ENCODE data around the gene AMOTL1. TPM values are rescaled to one million over a fixed set of nuclear protein-coding genes. Genes with fewer than 3 reads are reported as not detected.
A peak's percentile ranks its signal among the peaks of the same experiment; 100 is the strongest.

The AMOTL1 gene
- polyA plus RNA-seq, 1 donor from 2014 or later: 10.7 TPM

DNA sequence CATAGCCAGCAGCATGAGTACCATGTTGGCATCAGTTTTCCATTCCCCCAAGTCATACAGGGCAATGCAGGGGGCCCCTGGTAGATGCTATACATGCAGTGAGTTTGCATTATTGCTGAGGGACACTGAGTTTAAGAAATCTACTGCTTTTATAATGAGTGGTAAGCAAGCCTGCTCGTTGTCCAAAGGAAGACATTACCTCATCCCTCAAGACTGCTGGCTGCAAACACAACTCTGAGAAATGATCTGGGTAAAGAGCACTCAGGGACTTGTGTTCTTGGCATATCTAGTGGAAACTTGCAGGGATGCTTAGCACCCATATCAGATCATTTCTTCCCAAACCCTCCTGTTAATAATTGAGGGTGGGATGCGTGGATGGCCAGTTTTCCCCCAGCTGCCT lies 127.3 kb downstream of the AMOTL1 start:
- Histone ChIP-seq H3K36me3 (ENCODE audit: insufficient read depth, low read length) (no peaks in the 10 kb centered on the region), H3K27ac (ENCODE audit: low read length) (no peak overlapping the region), H2AFZ (ENCODE audit: low read depth, low read length) (no peak overlapping the region), H4K20me1 (ENCODE audit: insufficient read depth) (no peaks in the 10 kb centered on the region), H3K9me3 (ENCODE audit: low read length) (no peaks in the 10 kb centered on the region), H3F3A (ENCODE audit: insufficient read depth, low read length, poor library complexity, severe bottlenecking) (no peaks in the 10 kb centered on the region), H3K4me3 (ENCODE audit: low read length) (no peak overlapping the region), H3K27me3 (ENCODE audit: insufficient read depth, low read depth, low read length) (no peaks in the 10 kb centered on the region), H3K9ac (ENCODE audit: low read length) (no peak overlapping the region), H3K4me2 (ENCODE audit: low read length) (no peak overlapping the region), H3K79me2 (replicated peaks; ENCODE audit: insufficient read depth, low read length) (no peaks in the 10 kb centered on the region), H3K9me2 (ENCODE audit: insufficient read depth, low read length) (no peaks in the 10 kb centered on the region)
- TF ChIP-seq RAD21 (conservative IDR thresholded peaks at IDR 0.05) (no peak), EZH2 (IDR thresholded peaks at IDR 0.05; ENCODE audit: borderline replicate concordance, insufficient read depth, low read length, poor library complexity, severe bottlenecking) (no peak)

DNA sequence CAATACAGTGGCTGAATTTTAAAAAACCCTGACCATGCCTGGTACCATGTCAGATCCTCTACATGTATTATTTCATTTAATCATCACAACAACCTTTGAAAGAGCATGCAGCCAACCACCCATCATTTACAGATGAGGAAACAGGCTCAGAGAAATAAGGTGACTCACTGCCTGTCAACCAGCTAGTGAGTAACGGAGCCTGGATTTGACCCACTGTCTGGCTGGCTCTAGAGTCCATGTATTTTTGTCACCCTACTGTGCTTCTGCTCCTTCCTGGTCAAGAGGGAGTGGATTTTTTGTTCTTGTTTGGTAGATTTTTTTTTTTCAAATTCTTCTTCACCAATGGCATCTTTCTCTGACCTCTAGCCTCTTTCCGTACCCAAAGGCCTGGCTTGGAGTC lies 127.8 kb downstream of the AMOTL1 start:
- Histone ChIP-seq H3K9me3 (ENCODE audit: low read length) (no peaks in the 10 kb centered on the region), H3K9ac (ENCODE audit: low read length) (no peak overlapping the region), H3K27me3 (ENCODE audit: insufficient read depth, low read depth, low read length) (no peaks in the 10 kb centered on the region), H3K27ac (ENCODE audit: low read length) (no peak overlapping the region), H3K9me2 (ENCODE audit: insufficient read depth, low read length) (no peaks in the 10 kb centered on the region), H2AFZ (ENCODE audit: low read depth, low read length) (no peak overlapping the region), H3K79me2 (replicated peaks; ENCODE audit: insufficient read depth, low read length) (no peaks in the 10 kb centered on the region), H4K20me1 (ENCODE audit: insufficient read depth) (no peaks in the 10 kb centered on the region), H3K36me3 (ENCODE audit: insufficient read depth, low read length) (no peaks in the 10 kb centered on the region), H3K4me3 (ENCODE audit: low read length) (no peak overlapping the region), H3K4me2 (ENCODE audit: low read length) (no peak overlapping the region), H3F3A (ENCODE audit: insufficient read depth, low read length, poor library complexity, severe bottlenecking) (no peaks in the 10 kb centered on the region)
- TF ChIP-seq MXI1 (conservative IDR thresholded peaks at IDR 0.05; ENCODE audit: poor library complexity, severe bottlenecking): no peak
- no peak for TF ChIP-seq TAF1 (IDR thresholded peaks at IDR 0.05; ENCODE audit: low read depth)
- no peak for TF ChIP-seq EP300 (conservative IDR thresholded peaks at IDR 0.05; ENCODE audit: poor library complexity, severe bottlenecking)
- no peak for TF ChIP-seq RAD21 (conservative IDR thresholded peaks at IDR 0.05)
- TF ChIP-seq SMC3 (conservative IDR thresholded peaks at IDR 0.05; ENCODE audit: poor library complexity): no peak
- TF ChIP-seq, protein P1, sequence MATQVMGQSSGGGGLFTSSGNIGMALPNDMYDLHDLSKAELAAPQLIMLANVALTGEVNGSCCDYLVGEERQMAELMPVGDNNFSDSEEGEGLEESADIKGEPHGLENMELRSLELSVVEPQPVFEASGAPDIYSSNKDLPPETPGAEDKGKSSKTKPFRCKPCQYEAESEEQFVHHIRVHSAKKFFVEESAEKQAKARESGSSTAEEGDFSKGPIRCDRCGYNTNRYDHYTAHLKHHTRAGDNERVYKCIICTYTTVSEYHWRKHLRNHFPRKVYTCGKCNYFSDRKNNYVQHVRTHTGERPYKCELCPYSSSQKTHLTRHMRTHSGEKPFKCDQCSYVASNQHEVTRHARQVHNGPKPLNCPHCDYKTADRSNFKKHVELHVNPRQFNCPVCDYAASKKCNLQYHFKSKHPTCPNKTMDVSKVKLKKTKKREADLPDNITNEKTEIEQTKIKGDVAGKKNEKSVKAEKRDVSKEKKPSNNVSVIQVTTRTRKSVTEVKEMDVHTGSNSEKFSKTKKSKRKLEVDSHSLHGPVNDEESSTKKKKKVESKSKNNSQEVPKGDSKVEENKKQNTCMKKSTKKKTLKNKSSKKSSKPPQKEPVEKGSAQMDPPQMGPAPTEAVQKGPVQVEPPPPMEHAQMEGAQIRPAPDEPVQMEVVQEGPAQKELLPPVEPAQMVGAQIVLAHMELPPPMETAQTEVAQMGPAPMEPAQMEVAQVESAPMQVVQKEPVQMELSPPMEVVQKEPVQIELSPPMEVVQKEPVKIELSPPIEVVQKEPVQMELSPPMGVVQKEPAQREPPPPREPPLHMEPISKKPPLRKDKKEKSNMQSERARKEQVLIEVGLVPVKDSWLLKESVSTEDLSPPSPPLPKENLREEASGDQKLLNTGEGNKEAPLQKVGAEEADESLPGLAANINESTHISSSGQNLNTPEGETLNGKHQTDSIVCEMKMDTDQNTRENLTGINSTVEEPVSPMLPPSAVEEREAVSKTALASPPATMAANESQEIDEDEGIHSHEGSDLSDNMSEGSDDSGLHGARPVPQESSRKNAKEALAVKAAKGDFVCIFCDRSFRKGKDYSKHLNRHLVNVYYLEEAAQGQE (IDR thresholded peaks at IDR 0.05; ENCODE audit: borderline replicate concordance): no peak
- no peak for TF ChIP-seq POLR2AphosphoS5 (IDR thresholded peaks at IDR 0.05)
- TF ChIP-seq EZH2 (IDR thresholded peaks at IDR 0.05; ENCODE audit: borderline replicate concordance, insufficient read depth, low read length, poor library complexity, severe bottlenecking): no peak
- TF ChIP-seq, protein P2, sequence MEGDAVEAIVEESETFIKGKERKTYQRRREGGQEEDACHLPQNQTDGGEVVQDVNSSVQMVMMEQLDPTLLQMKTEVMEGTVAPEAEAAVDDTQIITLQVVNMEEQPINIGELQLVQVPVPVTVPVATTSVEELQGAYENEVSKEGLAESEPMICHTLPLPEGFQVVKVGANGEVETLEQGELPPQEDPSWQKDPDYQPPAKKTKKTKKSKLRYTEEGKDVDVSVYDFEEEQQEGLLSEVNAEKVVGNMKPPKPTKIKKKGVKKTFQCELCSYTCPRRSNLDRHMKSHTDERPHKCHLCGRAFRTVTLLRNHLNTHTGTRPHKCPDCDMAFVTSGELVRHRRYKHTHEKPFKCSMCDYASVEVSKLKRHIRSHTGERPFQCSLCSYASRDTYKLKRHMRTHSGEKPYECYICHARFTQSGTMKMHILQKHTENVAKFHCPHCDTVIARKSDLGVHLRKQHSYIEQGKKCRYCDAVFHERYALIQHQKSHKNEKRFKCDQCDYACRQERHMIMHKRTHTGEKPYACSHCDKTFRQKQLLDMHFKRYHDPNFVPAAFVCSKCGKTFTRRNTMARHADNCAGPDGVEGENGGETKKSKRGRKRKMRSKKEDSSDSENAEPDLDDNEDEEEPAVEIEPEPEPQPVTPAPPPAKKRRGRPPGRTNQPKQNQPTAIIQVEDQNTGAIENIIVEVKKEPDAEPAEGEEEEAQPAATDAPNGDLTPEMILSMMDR (IDR thresholded peaks at IDR 0.05; ENCODE audit: poor library complexity, severe bottlenecking): no peak

DNA sequence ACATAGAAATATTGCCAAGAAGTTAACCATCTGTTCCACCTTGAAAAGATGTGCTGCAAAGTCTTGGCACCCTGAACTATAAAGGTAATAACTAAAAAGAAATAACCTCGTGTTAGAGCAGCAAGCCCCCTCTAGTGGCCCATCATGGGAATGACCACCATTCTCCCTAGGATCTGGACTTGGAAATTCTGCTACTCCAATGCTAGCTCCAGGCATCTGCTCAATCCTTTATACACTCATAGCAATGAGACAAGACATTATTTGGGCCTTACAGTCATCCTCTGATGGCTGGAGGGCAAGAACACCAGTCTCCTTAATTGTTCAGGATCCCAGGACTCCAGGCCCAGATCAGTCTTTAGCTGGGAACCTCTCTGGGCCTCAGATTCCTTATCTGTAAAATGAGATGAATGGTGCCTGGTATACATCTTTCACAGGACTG lies 129.2 kb downstream of the AMOTL1 start:
- Histone ChIP-seq H3K9ac (ENCODE audit: low read length) (no peak overlapping the region), H3K79me2 (replicated peaks; ENCODE audit: insufficient read depth, low read length) (no peaks in the 10 kb centered on the region), H3K4me3 (ENCODE audit: low read length) (no peak overlapping the region), H3K27me3 (ENCODE audit: insufficient read depth, low read depth, low read length) (no peaks in the 10 kb centered on the region), H3K27ac (ENCODE audit: low read length) (no peak overlapping the region), H2AFZ (ENCODE audit: low read depth, low read length) (no peak overlapping the region), H3F3A (ENCODE audit: insufficient read depth, low read length, poor library complexity, severe bottlenecking) (no peaks in the 10 kb centered on the region), H3K36me3 (ENCODE audit: insufficient read depth, low read length) (no peaks in the 10 kb centered on the region), H4K20me1 (ENCODE audit: insufficient read depth) (no peaks in the 10 kb centered on the region), H3K4me2 (ENCODE audit: low read length) (no peak overlapping the region), H3K9me3 (ENCODE audit: low read length) (no peaks in the 10 kb centered on the region), H3K9me2 (ENCODE audit: insufficient read depth, low read length) (no peaks in the 10 kb centered on the region)
- TF ChIP-seq POLR2AphosphoS5 (IDR thresholded peaks at IDR 0.05): no peak
- no peak for TF ChIP-seq EP300 (conservative IDR thresholded peaks at IDR 0.05; ENCODE audit: poor library complexity, severe bottlenecking)
- TF ChIP-seq, protein P2 (IDR thresholded peaks at IDR 0.05; ENCODE audit: poor library complexity, severe bottlenecking): peak; percentile 79
- TF ChIP-seq, protein P1 (IDR thresholded peaks at IDR 0.05; ENCODE audit: borderline replicate concordance): no peak
- no peak for TF ChIP-seq MXI1 (conservative IDR thresholded peaks at IDR 0.05; ENCODE audit: poor library complexity, severe bottlenecking)
- peak; percentile 82 for TF ChIP-seq SMC3 (conservative IDR thresholded peaks at IDR 0.05; ENCODE audit: poor library complexity)
- no peak for TF ChIP-seq EZH2 (IDR thresholded peaks at IDR 0.05; ENCODE audit: borderline replicate concordance, insufficient read depth, low read length, poor library complexity, severe bottlenecking)
- peak; percentile 74 for TF ChIP-seq RAD21 (conservative IDR thresholded peaks at IDR 0.05)
